GM12878 (cell line): Measurements from ENCODE around the gene SPRN. TPM values are rescaled to one million over a fixed set of nuclear protein-coding genes. Genes with fewer than 3 reads are reported as not detected.

Source experiments
- ATAC-seq: fragments of 200-7000 bp; cut with Tn5 transposase; 3 replicates; pipeline ENCODE4 v1.9.1; 2020; ENCODE audit warnings: mild to moderate bottlenecking, moderate library complexity
- BruUV-seq: library from RNA; stranded (reverse); fragments of 400-500 nt; replicated peaks from 2 replicates; lab custom pipeline; 2021; lab: Mats Ljungman, UMichigan
- CTCF ChIA-PET: fragments of 300-600 bp; sonication (Branson Sonifier 250); formaldehyde crosslinking; extraction: SDS; loops from one replicate; lab custom pipeline; 2021; ENCODE audit warnings: inconsistent platforms; lab: Yijun Ruan, JAX
- POLR2A ChIA-PET: fragments of 350-600 bp; formaldehyde crosslinking; extraction: SDS; loops from one replicate; lab custom pipeline; 2021; ENCODE audit warnings: inconsistent platforms; lab: Charles Lee
- RAD21 ChIA-PET: fragments of 300-600 bp; sonication (Branson Sonifier 250); formaldehyde crosslinking; loops from one replicate; lab custom pipeline; 2023; ENCODE audit warnings: antibody characterized with exemption; ENCODE audit not compliant: unreplicated experiment; lab: Charles Lee
- SMC1A ChIA-PET: fragments of 300-600 bp; sonication (Branson Sonifier 250); formaldehyde crosslinking; loops from one replicate; lab custom pipeline; 2023; ENCODE audit not compliant: unreplicated experiment, uncharacterized antibody; lab: Charles Lee
- DNase-seq: peaks from one replicate; pipeline ENCODE4 v3.0.0-alpha.2; 2011; ENCODE audit warnings: low read depth, low spot score
- FAIRE-seq: peaks from 3 replicates; lab custom pipeline; 2011; peaks lifted over from hg19 to GRCh38; lab: Jason Lieb, UNC
- H2AFZ ChIP-seq: 2 replicates; pipeline ENCODE4 v1.6.0; 2011; ENCODE audit warnings: low read depth, low read length, control low read depth; ENCODE audit not compliant: control insufficient read depth
- H3K27ac ChIP-seq: 2 replicates; pipeline ENCODE4 v1.5.1; 2011; ENCODE audit warnings: control low read depth; ENCODE audit not compliant: control insufficient read depth, insufficient read depth
- H3K27me3 ChIP-seq, 2 experiments: replicated peaks in 1 of 2; 2 replicates each; pipeline versions ENCODE4 v1.6.0 to v1.6.1; 2011; ENCODE audit warnings: low read length in 1 of 2; ENCODE audit not compliant: control insufficient read depth in 2 of 2, insufficient read depth in 2 of 2
- H3K36me3 ChIP-seq, 2 experiments: 2 replicates each; pipeline ENCODE4 v1.5.1; 2011; ENCODE audit warnings: low read length in 1 of 2; ENCODE audit not compliant: control insufficient read depth in 2 of 2, insufficient read depth in 2 of 2
- H3K4me1 ChIP-seq: 2 replicates; pipeline ENCODE4 v1.6.1; 2011; ENCODE audit warnings: mild to moderate bottlenecking, low read length, moderate library complexity, mixed read lengths; ENCODE audit not compliant: control insufficient read depth, insufficient read depth
- H3K4me2 ChIP-seq: 2 replicates; pipeline ENCODE4 v1.6.0; 2011; ENCODE audit warnings: control low read depth; ENCODE audit not compliant: control insufficient read depth, insufficient read depth
- H3K4me3 ChIP-seq: fragments of 200-600 bp; sonication (generic); 2 replicates; pipeline ENCODE4 v1.5.1; 2016
- H3K79me2 ChIP-seq: 2 replicates; pipeline ENCODE4 v1.6.0; 2011; ENCODE audit warnings: low read length; ENCODE audit not compliant: control insufficient read depth, insufficient read depth
- H3K9ac ChIP-seq: 2 replicates; pipeline ENCODE4 v1.8.0; 2011; ENCODE audit warnings: low read length, control low read depth, mixed read lengths; ENCODE audit not compliant: control insufficient read depth, insufficient read depth
- H3K9me3 ChIP-seq: replicated peaks from 3 replicates; pipeline ENCODE4 v1.5.1; 2011; ENCODE audit warnings: mild to moderate bottlenecking, low read length; ENCODE audit not compliant: control insufficient read depth, insufficient read depth
- H4K20me1 ChIP-seq: 2 replicates; pipeline ENCODE4 v1.6.0; 2011; ENCODE audit not compliant: control insufficient read depth, insufficient read depth
- BRCA1 ChIP-seq: IDR thresholded peaks from 2 replicates; pipeline ENCODE4 v1.6.1; 2011; ENCODE audit warnings: low read depth, low read length, improper control_type of control experiment
- ELK1 ChIP-seq: IDR thresholded peaks from 2 replicates; pipeline ENCODE4 v1.6.1; 2012; ENCODE audit warnings: low read depth, low read length, improper control_type of control experiment
- KLF5 ChIP-seq: fragments of 450-650 bp; IDR thresholded peaks from 2 replicates; pipeline ENCODE4 v1.6.1; 2014; ENCODE audit warnings: mild to moderate bottlenecking; ENCODE audit not compliant: partially characterized antibody
- MEF2B ChIP-seq: fragments of 450-650 bp; IDR thresholded peaks from 2 replicates; pipeline ENCODE4 v1.6.1; 2018; ENCODE audit warnings: mild to moderate bottlenecking, moderate library complexity; ENCODE audit not compliant: partially characterized antibody, poor library complexity, severe bottlenecking
- PBX3 ChIP-seq: IDR thresholded peaks from 2 replicates; pipeline ENCODE4 v1.6.1; 2011; ENCODE audit warnings: mild to moderate bottlenecking, low read depth, low read length, moderate library complexity; ENCODE audit not compliant: insufficient replicate concordance
- ZBED1 ChIP-seq: IDR thresholded peaks from 2 replicates; pipeline ENCODE4 v1.6.1; 2016; ENCODE audit warnings: borderline replicate concordance
- ZNF24 ChIP-seq: fragments of 450-650 bp; IDR thresholded peaks from 2 replicates; pipeline ENCODE4 v1.6.1; 2017; ENCODE audit warnings: antibody characterized with exemption, mild to moderate bottlenecking
- WGBS: methylation state at CpG from one replicate; pipeline ENCODE4 v1.1.6; 2016; ENCODE audit warnings: low lambda C conversion rate; ENCODE audit not compliant: insufficient replicate concordance, insufficient coverage; ENCODE audit errors: missing lambda C conversion rate; 5-methylcytosine and 5-hydroxymethylcytosine counted together
- in situ Hi-C: fragments of 300-500 bp; cut with MboI; formaldehyde crosslinking; loops from 9 replicates; pipeline ENCODE4 v1.14.3; 2018; ENCODE audit warnings: mixed read lengths
- intact Hi-C: fragments of 100-400 bp; cut with micrococcal nuclease; formaldehyde crosslinking; loops from one replicate; pipeline ENCODE4 v1.14.2; 2022; ENCODE audit not compliant: unreplicated experiment
- microRNA-seq: library from miRNA; unstranded; fragments of <30 nt; microRNA quantifications from one replicate; pipeline ENCODE4, GENCODE V29; 2018
- polyA plus RNA-seq, 11 experiments: library from polyadenylated mRNA; depleted of rRNA in 4 of 11; unstranded in 6 of 11; stranded (reverse) in 5 of 11; fragments of >200 nt; fragmentation: Nextera tagmentation in 4 of 11; fragmentation: Illumina TruSeq in 1 of 11; extraction: Ambion mirVana in 4 of 11; extraction: Trizol in 1 of 11; gene quantifications; 1 replicate in 1 of 11; 2 replicates in 10 of 11; pipeline versions ENCODE4 v1.2.1 to v1.2.3, GENCODE V29; 2011 to 2016; ENCODE audit warnings: inconsistent platforms in 2 of 11, missing spikeins in 2 of 11, low read depth in 1 of 11
- small RNA-seq: library from RNA; depleted of rRNA; stranded (forward); fragments of <200 nt; gene quantifications from one replicate; pipeline ENCODE3, GENCODE V24; 2014
- total RNA-seq, 4 experiments: library from RNA; depleted of rRNA in 3 of 4; stranded (reverse); fragments of >200 nt in 3 of 4; fragmentation: Illumina TruSeq in 1 of 4; extraction: Trizol in 1 of 4; gene quantifications; 2 replicates each; pipeline versions ENCODE4 v1.2.1 to v1.2.3, GENCODE V29; 2013 to 2021

The SPRN gene
- total and polyA plus RNA-seq, 10 of the 15 experiments (the other 5 are each of a cell fraction or from before 2014, with no cell fraction given): 0.03 to 0.96 (median 0.46) TPM; not detected in 6

- Histone ChIP-seq H2AFZ (no peak overlapping the region), H3K4me3 (peak overlapping the region; percentile 47), H3K9me3 (no peaks in the 10 kb centered on the region), H3K79me2 (peaks cover 5% of the 10 kb centered on the region), H3K9ac (peak overlapping the region; percentile 29; the same call in 1 of the 2 replicates), H3K4me2 (peak overlapping the region; percentile 74), H3K27ac (no peak overlapping the region), H3K27me3 (no peaks in the 10 kb centered on the region), H4K20me1 (no peaks in the 10 kb centered on the region), H3K4me1 (peaks cover 8% of the 10 kb centered on the region; the same call in 1 of the 2 replicates), H3K36me3 (peaks cover 0 to 8% of the 10 kb centered on the region in 2 experiments; a peak in 3 of 4 replicates)
- TF ChIP-seq ZBED1: no peak
- no peak for TF ChIP-seq BRCA1
- no peak for TF ChIP-seq ELK1
- TF ChIP-seq MEF2B: no peak
- TF ChIP-seq ZNF24: no peak
- TF ChIP-seq PBX3: no peak
- no peak for TF ChIP-seq KLF5
- BruUV-seq: no TSS peak
- in situ Hi-C loops: no loop called here
- 86% methylated on average over 5 of the region's 20 CpGs for WGBS
- SMC1A ChIA-PET: interaction anchor here (1.6 kb wide), 1 partner anchor 11 kb away, joined by 5 read pairs; no protein-coding TSS in a partner anchor
- RAD21 ChIA-PET: no interaction called here
- POLR2A ChIA-PET: interaction anchor here (1.7 kb wide), 1 partner anchor 18 kb away, joined by 7 read pairs; no protein-coding TSS in a partner anchor
- CTCF ChIA-PET: no interaction called here
- ATAC-seq (no peak), DNase-seq (no peak), FAIRE-seq (no peak)
- intact Hi-C loops: loop anchor here (2.0 kb wide), 1 partner anchor 16 kb away; no protein-coding TSS in a partner anchor
Observed at GRCh38 chr10:133372507-133372906, 51.9 kb downstream of the SPRN start.

Small RNAs within 50 kb of the gene (microRNA-seq; reads per million reads assigned to microRNA genes)
- gene MIR3944: 16.6 reads per million, percentile 52 among the genes with 10 or more reads in this experiment

Small RNAs within 50 kb of the gene (small RNA-seq; reads per million reads assigned to genes)
- gene AL360181.4: not detected
- gene MIR3944: 1.1 reads per million, percentile 36 among the genes with 10 or more reads in this experiment

Other genes with a start within 250 kb of the SPRN start
Only the 7 nearest of the 15 such genes appear.
- not detected in 2 replicates for gene CALY, start 87.7 kb downstream of the SPRN start, total RNA-seq (2014; rRNA removed)
- gene CALY, start 87.7 kb downstream of the SPRN start, total RNA-seq (2014; rRNA removed; fragmentation: Illumina TruSeq; extraction: Trizol): not detected in 2 replicates
- gene CALY, start 87.7 kb downstream of the SPRN start, total RNA-seq (2021): not detected in 2 replicates
- 0.07 TPM in 1 of 2 replicates, not detected in the other for gene CALY, start 87.7 kb downstream of the SPRN start, polyA plus RNA-seq (2011; rRNA removed)
- not detected in 2 replicates for gene CALY, start 87.7 kb downstream of the SPRN start, polyA plus RNA-seq (2014; fragmentation: Illumina TruSeq; extraction: Trizol)
- not detected for gene CALY, start 87.7 kb downstream of the SPRN start, polyA plus RNA-seq (2014; fragmentation: Nextera tagmentation; extraction: Ambion mirVana)
- not detected in 2 replicates for gene CALY, start 87.7 kb downstream of the SPRN start, polyA plus RNA-seq (2014; rRNA removed)
- not detected for gene CALY, start 87.7 kb downstream of the SPRN start, polyA plus RNA-seq (2016; fragmentation: Nextera tagmentation; extraction: Ambion mirVana)
- not detected in 2 replicates for gene PRAP1, start 77.3 kb downstream of the SPRN start, total RNA-seq (2014; rRNA removed)
- gene PRAP1, start 77.3 kb downstream of the SPRN start, total RNA-seq (2014; rRNA removed; fragmentation: Illumina TruSeq; extraction: Trizol): not detected in 2 replicates
- not detected in 2 replicates for gene PRAP1, start 77.3 kb downstream of the SPRN start, total RNA-seq (2021)
- gene PRAP1, start 77.3 kb downstream of the SPRN start, polyA plus RNA-seq (2011; rRNA removed): not detected in 2 replicates
- not detected in 2 replicates for gene PRAP1, start 77.3 kb downstream of the SPRN start, polyA plus RNA-seq (2014; fragmentation: Illumina TruSeq; extraction: Trizol)
- gene PRAP1, start 77.3 kb downstream of the SPRN start, polyA plus RNA-seq (2014; fragmentation: Nextera tagmentation; extraction: Ambion mirVana): not detected
- not detected in 2 replicates for gene PRAP1, start 77.3 kb downstream of the SPRN start, polyA plus RNA-seq (2014; rRNA removed)
- gene PRAP1, start 77.3 kb downstream of the SPRN start, polyA plus RNA-seq (2016; fragmentation: Nextera tagmentation; extraction: Ambion mirVana): under 1 TPM in 1 of 2 experiments, not detected in 1; 0.25 TPM
- gene FUOM, start 66.6 kb downstream of the SPRN start, total RNA-seq (2014; rRNA removed): 35.3 and 35.4 TPM in 2 replicates
- 19.2 and 21.4 TPM in 2 replicates for gene FUOM, start 66.6 kb downstream of the SPRN start, total RNA-seq (2014; rRNA removed; fragmentation: Illumina TruSeq; extraction: Trizol)
- 34.9 and 36.9 TPM in 2 replicates for gene FUOM, start 66.6 kb downstream of the SPRN start, total RNA-seq (2021)
- 9.9 and 13.6 TPM in 2 replicates for gene FUOM, start 66.6 kb downstream of the SPRN start, polyA plus RNA-seq (2011; rRNA removed)
- gene FUOM, start 66.6 kb downstream of the SPRN start, polyA plus RNA-seq (2014; fragmentation: Illumina TruSeq; extraction: Trizol): 2.2 and 7.0 TPM in 2 replicates
- 10 to 100 TPM in 1 of 2 experiments, 1 to 10 TPM in 1; 1.8 to 11.2 TPM for gene FUOM, start 66.6 kb downstream of the SPRN start, polyA plus RNA-seq (2014; fragmentation: Nextera tagmentation; extraction: Ambion mirVana)
- gene FUOM, start 66.6 kb downstream of the SPRN start, polyA plus RNA-seq (2014; rRNA removed): 41.7 and 50.2 TPM in 2 replicates
- gene FUOM, start 66.6 kb downstream of the SPRN start, polyA plus RNA-seq (2016; fragmentation: Nextera tagmentation; extraction: Ambion mirVana): 10 to 100 TPM; 29.7 to 33.3 TPM
- gene ECHS1, start 51.3 kb downstream of the SPRN start, total RNA-seq (2014; rRNA removed): 63.5 and 71.4 TPM in 2 replicates
- gene ECHS1, start 51.3 kb downstream of the SPRN start, total RNA-seq (2014; rRNA removed; fragmentation: Illumina TruSeq; extraction: Trizol): 48.0 and 50.8 TPM in 2 replicates
- gene ECHS1, start 51.3 kb downstream of the SPRN start, total RNA-seq (2021): 73.2 and 77.8 TPM in 2 replicates
- 21.0 and 32.7 TPM in 2 replicates for gene ECHS1, start 51.3 kb downstream of the SPRN start, polyA plus RNA-seq (2011; rRNA removed)
- 35.6 and 57.1 TPM in 2 replicates for gene ECHS1, start 51.3 kb downstream of the SPRN start, polyA plus RNA-seq (2014; fragmentation: Illumina TruSeq; extraction: Trizol)
- 10 to 100 TPM; 55.3 to 67.7 TPM for gene ECHS1, start 51.3 kb downstream of the SPRN start, polyA plus RNA-seq (2014; fragmentation: Nextera tagmentation; extraction: Ambion mirVana)
- 51.9 and 52.6 TPM in 2 replicates for gene ECHS1, start 51.3 kb downstream of the SPRN start, polyA plus RNA-seq (2014; rRNA removed)
- 100 to 1,000 TPM; 162 to 164 TPM for gene ECHS1, start 51.3 kb downstream of the SPRN start, polyA plus RNA-seq (2016; fragmentation: Nextera tagmentation; extraction: Ambion mirVana)
- gene PAOX, start 45.4 kb downstream of the SPRN start, total RNA-seq (2014; rRNA removed): 11.7 and 13.8 TPM in 2 replicates
- 5.5 and 7.2 TPM in 2 replicates for gene PAOX, start 45.4 kb downstream of the SPRN start, total RNA-seq (2014; rRNA removed; fragmentation: Illumina TruSeq; extraction: Trizol)
- 14.4 and 16.1 TPM in 2 replicates for gene PAOX, start 45.4 kb downstream of the SPRN start, total RNA-seq (2021)
- gene PAOX, start 45.4 kb downstream of the SPRN start, polyA plus RNA-seq (2011; rRNA removed): 4.3 and 4.7 TPM in 2 replicates
- gene PAOX, start 45.4 kb downstream of the SPRN start, polyA plus RNA-seq (2014; fragmentation: Illumina TruSeq; extraction: Trizol): 2.2 and 4.1 TPM in 2 replicates
- gene PAOX, start 45.4 kb downstream of the SPRN start, polyA plus RNA-seq (2014; fragmentation: Nextera tagmentation; extraction: Ambion mirVana): 1 to 10 TPM; 1.2 to 4.9 TPM
- 15.1 and 16.1 TPM in 2 replicates for gene PAOX, start 45.4 kb downstream of the SPRN start, polyA plus RNA-seq (2014; rRNA removed)
- 10 to 100 TPM; 20.5 to 22.2 TPM for gene PAOX, start 45.4 kb downstream of the SPRN start, polyA plus RNA-seq (2016; fragmentation: Nextera tagmentation; extraction: Ambion mirVana)
- gene MTG1, start 30.5 kb downstream of the SPRN start, total RNA-seq (2014; rRNA removed): 39.6 and 46.6 TPM in 2 replicates
- gene MTG1, start 30.5 kb downstream of the SPRN start, total RNA-seq (2014; rRNA removed; fragmentation: Illumina TruSeq; extraction: Trizol): 34.4 and 41.6 TPM in 2 replicates
- gene MTG1, start 30.5 kb downstream of the SPRN start, total RNA-seq (2021): 52.8 and 65.8 TPM in 2 replicates
- 50.7 and 64.1 TPM in 2 replicates for gene MTG1, start 30.5 kb downstream of the SPRN start, polyA plus RNA-seq (2011; rRNA removed)
- 46.0 and 60.9 TPM in 2 replicates for gene MTG1, start 30.5 kb downstream of the SPRN start, polyA plus RNA-seq (2014; fragmentation: Illumina TruSeq; extraction: Trizol)
- 1 to 10 TPM; 6.2 to 9.2 TPM for gene MTG1, start 30.5 kb downstream of the SPRN start, polyA plus RNA-seq (2014; fragmentation: Nextera tagmentation; extraction: Ambion mirVana)
- gene MTG1, start 30.5 kb downstream of the SPRN start, polyA plus RNA-seq (2014; rRNA removed): 92.6 and 95.2 TPM in 2 replicates
- 100 to 1,000 TPM; 102 to 104 TPM for gene MTG1, start 30.5 kb downstream of the SPRN start, polyA plus RNA-seq (2016; fragmentation: Nextera tagmentation; extraction: Ambion mirVana)
- gene SCART1, start 29.3 kb upstream of the SPRN start, total RNA-seq (2014; rRNA removed): 0.60 and 0.62 TPM in 2 replicates
- gene SCART1, start 29.3 kb upstream of the SPRN start, total RNA-seq (2014; rRNA removed; fragmentation: Illumina TruSeq; extraction: Trizol): 0.37 and 0.54 TPM in 2 replicates
- gene SCART1, start 29.3 kb upstream of the SPRN start, total RNA-seq (2021): 1.2 TPM in 2 replicates
- gene SCART1, start 29.3 kb upstream of the SPRN start, polyA plus RNA-seq (2011; rRNA removed): 22.0 and 23.1 TPM in 2 replicates
- gene SCART1, start 29.3 kb upstream of the SPRN start, polyA plus RNA-seq (2014; fragmentation: Illumina TruSeq; extraction: Trizol): 0.32 and 0.72 TPM in 2 replicates
- under 1 TPM; 0.05 to 0.09 TPM for gene SCART1, start 29.3 kb upstream of the SPRN start, polyA plus RNA-seq (2014; fragmentation: Nextera tagmentation; extraction: Ambion mirVana)
- gene SCART1, start 29.3 kb upstream of the SPRN start, polyA plus RNA-seq (2014; rRNA removed): 1.2 and 1.5 TPM in 2 replicates
- under 1 TPM; 0.11 to 0.31 TPM for gene SCART1, start 29.3 kb upstream of the SPRN start, polyA plus RNA-seq (2016; fragmentation: Nextera tagmentation; extraction: Ambion mirVana)